Left lung (tissue), 10 donors: Measurements from ENCODE around the gene SPOP. TPM values are rescaled to one million over a fixed set of nuclear protein-coding genes. Genes with fewer than 3 reads are reported as not detected.

ENCODE experiments used
- ATAC-seq: fragments of 200-7000 bp; cut with Tn5 transposase; one replicate; pipeline ENCODE4 v1.9.1; 2020; ENCODE audit warnings: moderate library complexity
- DNase-seq, 4 donors: peaks; one replicate each; pipeline ENCODE4 v3.0.0-alpha.2; 2013 to 2020
- H3K27ac ChIP-seq, 2 donors: fragments of 200-600 bp; sonication (generic) in 1 of 2; one replicate each; pipeline versions ENCODE4 v1.5.0 to v1.8.0; 2020 to 2021
- H3K27me3 ChIP-seq, 2 donors: fragments of 200-600 bp; sonication (generic) in 1 of 2; one replicate each; pipeline versions ENCODE4 v1.5.0 to v1.8.0; 2020 to 2021
- H3K36me3 ChIP-seq, 2 donors: fragments of 200-600 bp; sonication (generic) in 1 of 2; one replicate each; pipeline versions ENCODE4 v1.5.0 to v1.8.0; 2020 to 2021
- H3K4me1 ChIP-seq, 2 donors: fragments of 200-600 bp; one replicate each; pipeline ENCODE4 v1.8.0; 2021
- H3K4me3 ChIP-seq, 2 donors: fragments of 200-600 bp; sonication (generic) in 1 of 2; one replicate each; pipeline versions ENCODE4 v1.5.0 to v1.8.0; 2020 to 2021; ENCODE audit warnings: mild to moderate bottlenecking in 1 of 2
- H3K9me3 ChIP-seq, 2 donors: fragments of 200-600 bp; sonication (generic) in 1 of 2; one replicate each; pipeline versions ENCODE4 v1.5.0 to v1.8.0; 2020 to 2021
- intact Hi-C, 2 donors: fragments of 100-400 bp; cut with DNase I; formaldehyde crosslinking; loops; one replicate each; pipeline versions ENCODE4 v1.11.2 to v1.14.2; 2022
- polyA plus RNA-seq, 6 donors: library from polyadenylated mRNA; unstranded; fragments of 120-200 nt; gene quantifications; one replicate each; pipeline ENCODE4 v1.2.1, GENCODE V29; 2013; ENCODE audit not compliant: insufficient read length in 6 of 6
- total RNA-seq, 2 donors: library from RNA; stranded (reverse); fragmentation: NEBNext Ultra II Directional; extraction: Animal tissue kit (Norgen Biotek cat#: 25700); gene quantifications; one replicate each; pipeline ENCODE4 v1.2.1, GENCODE V29; 2021
- TF ChIP-seq, protein P1 (sequence below), 2 donors: fragments of 200-600 bp; sonication (generic) in 1 of 2; IDR thresholded peaks; one replicate each; pipeline versions ENCODE4 v1.5.0 to v1.8.0; 2021; ENCODE audit warnings: antibody characterized with exemption in 2 of 2
- donor health status: DM: no; HTN: yes; CAD: no.
- donor health status: DM: no; HTN: no; CAD: no.

Gene SPOP
- total and polyA plus RNA-seq, 8 donors: 68.7 to 89.6 (median 79.1) TPM

- ATAC-seq (no peak), DNase-seq (no peak)
- Histone ChIP-seq H3K9me3 (no peaks in the 10 kb centered on the region), H3K4me3 (no peak overlapping the region), H3K27me3 (no peaks in the 10 kb centered on the region), H3K36me3 (peaks cover 0 to 62% of the 10 kb centered on the region in 2 donors), H3K4me1 (peaks cover 23 to 37% of the 10 kb centered on the region in 2 donors), H3K27ac (no peak overlapping the region)
- TF ChIP-seq, protein P1, sequence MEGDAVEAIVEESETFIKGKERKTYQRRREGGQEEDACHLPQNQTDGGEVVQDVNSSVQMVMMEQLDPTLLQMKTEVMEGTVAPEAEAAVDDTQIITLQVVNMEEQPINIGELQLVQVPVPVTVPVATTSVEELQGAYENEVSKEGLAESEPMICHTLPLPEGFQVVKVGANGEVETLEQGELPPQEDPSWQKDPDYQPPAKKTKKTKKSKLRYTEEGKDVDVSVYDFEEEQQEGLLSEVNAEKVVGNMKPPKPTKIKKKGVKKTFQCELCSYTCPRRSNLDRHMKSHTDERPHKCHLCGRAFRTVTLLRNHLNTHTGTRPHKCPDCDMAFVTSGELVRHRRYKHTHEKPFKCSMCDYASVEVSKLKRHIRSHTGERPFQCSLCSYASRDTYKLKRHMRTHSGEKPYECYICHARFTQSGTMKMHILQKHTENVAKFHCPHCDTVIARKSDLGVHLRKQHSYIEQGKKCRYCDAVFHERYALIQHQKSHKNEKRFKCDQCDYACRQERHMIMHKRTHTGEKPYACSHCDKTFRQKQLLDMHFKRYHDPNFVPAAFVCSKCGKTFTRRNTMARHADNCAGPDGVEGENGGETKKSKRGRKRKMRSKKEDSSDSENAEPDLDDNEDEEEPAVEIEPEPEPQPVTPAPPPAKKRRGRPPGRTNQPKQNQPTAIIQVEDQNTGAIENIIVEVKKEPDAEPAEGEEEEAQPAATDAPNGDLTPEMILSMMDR (IDR thresholded peaks at IDR 0.05): no peak
- intact Hi-C loops: no loop called here
Observed at GRCh38 chr17:49612726-49613125, 65.2 kb downstream of the SPOP start.

DNA sequence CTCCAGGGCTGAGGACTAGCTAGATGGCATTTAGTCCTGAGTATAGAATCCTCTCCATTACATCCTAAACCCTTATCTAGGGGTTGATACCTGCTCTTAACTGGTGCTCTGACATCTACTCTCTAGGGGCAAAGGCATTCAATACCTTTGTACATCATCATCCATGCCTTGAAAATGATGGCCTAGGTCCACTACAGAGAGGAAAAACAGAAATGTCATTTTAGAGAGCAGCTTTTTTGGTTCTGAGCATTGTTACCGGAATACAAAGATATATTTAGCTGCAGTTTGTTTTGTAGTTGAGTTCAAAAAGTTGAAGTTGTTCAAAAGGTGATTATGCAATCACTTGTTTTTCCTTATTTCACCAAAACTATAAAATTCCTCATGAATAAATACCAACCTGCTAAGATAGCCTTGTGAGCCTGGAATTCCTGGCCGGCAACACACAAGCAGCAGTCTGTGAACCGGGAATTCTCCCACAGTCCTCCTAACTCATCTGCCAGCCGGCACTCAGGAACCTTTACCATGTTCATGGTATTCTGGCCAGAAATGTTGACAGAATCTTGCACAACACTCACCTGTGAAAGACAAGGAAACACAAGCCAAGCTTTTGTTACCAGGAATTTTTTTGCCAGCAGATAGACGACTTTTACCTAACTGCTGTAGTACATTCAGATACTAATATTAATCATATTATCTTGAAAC lies 66.9 kb downstream of the SPOP start:
- H3K27ac ChIP-seq: peak overlapping the region; percentile 30 to 48
- H3K4me3 ChIP-seq: no peak overlapping the region
- peaks cover 0 to 72% of the 10 kb centered on the region in 2 donors for H3K36me3 ChIP-seq
- intact Hi-C loops: no loop called here
- no peaks in the 10 kb centered on the region for H3K27me3 ChIP-seq
- no peak for DNase-seq
- no peaks in the 10 kb centered on the region for H3K9me3 ChIP-seq
- peak; percentile 78 for ATAC-seq
- peaks cover 15 to 20% of the 10 kb centered on the region in 2 donors for H3K4me1 ChIP-seq
- TF ChIP-seq, protein P1 (IDR thresholded peaks at IDR 0.05): no peak

- Histone ChIP-seq H3K4me1 (peaks cover 0 to 4% of the 10 kb centered on the region in 2 donors), H3K9me3 (no peaks in the 10 kb centered on the region), H3K27me3 (no peaks in the 10 kb centered on the region), H3K27ac (no peak overlapping the region), H3K4me3 (no peak overlapping the region), H3K36me3 (peaks cover 3 to 95% of the 10 kb centered on the region in 2 donors)
- TF ChIP-seq, protein P1 (IDR thresholded peaks at IDR 0.05): no peak
- DNase-seq: no peak
- intact Hi-C loops: no loop called here
- ATAC-seq: no peak
Observed at GRCh38 chr17:49604314-49604869, 73.5 kb downstream of the SPOP start.

- Histone ChIP-seq H3K36me3 (peaks cover 3 to 95% of the 10 kb centered on the region in 2 donors), H3K4me3 (no peak overlapping the region), H3K9me3 (no peaks in the 10 kb centered on the region), H3K27me3 (no peaks in the 10 kb centered on the region), H3K27ac (peak overlapping the region in 1 of 2 donors; percentile 21), H3K4me1 (peaks cover 0 to 6% of the 10 kb centered on the region in 2 donors)
- ATAC-seq: no peak
- TF ChIP-seq, protein P1 (IDR thresholded peaks at IDR 0.05): no peak
- intact Hi-C loops: no loop called here
- DNase-seq: no peak
Observed at GRCh38 chr17:49603720-49604119, 74.2 kb downstream of the SPOP start.

- H3K36me3 ChIP-seq: peaks cover 3 to 95% of the 10 kb centered on the region in 2 donors
Observed at GRCh38 chr17:49603238-49603637, 74.7 kb downstream of the SPOP start.

More at GRCh38 chr17:49603238-49603637, 74.7 kb downstream of the SPOP start:
- intact Hi-C loops: no loop called here
- ATAC-seq: peak; percentile 36
- no peak for DNase-seq
- Histone ChIP-seq H3K27ac (peak overlapping the region in 1 of 2 donors; percentile 21), H3K27me3 (no peaks in the 10 kb centered on the region), H3K4me3 (no peak overlapping the region), H3K4me1 (peaks cover 0 to 11% of the 10 kb centered on the region in 2 donors), H3K9me3 (no peaks in the 10 kb centered on the region)
- TF ChIP-seq, protein P1 (IDR thresholded peaks at IDR 0.05): no peak
